GM21717 (cell line): ENCODE results near the gene MAJIN.

Source experiments
- ATAC-seq: cut with Tn5 transposase; IDR thresholded peaks from one replicate; pipeline ENCODE4 v1.9.1; 2021; ENCODE audit warnings: mild to moderate bottlenecking, moderate library complexity; ENCODE audit not compliant: unreplicated experiment

Gene MAJIN

DNA sequence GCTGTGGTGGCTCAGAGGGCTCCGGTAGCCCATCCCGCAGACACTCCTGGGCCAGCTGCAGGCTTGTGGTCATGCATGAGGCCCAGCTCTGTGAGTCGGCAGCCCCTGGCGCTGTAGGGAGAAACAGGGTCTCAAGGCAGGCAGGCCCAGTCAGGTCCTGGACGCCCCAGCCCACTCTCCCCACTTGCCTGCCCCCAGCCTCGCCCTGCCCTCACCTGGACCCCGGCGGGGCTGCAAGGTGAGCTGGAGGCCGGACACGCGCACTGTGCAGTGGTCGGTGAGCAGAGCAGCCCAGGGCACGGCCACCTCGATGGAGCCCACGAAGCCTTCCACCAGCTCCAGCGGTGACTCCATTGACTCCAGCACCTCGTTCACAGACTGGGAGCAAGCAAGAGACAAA lies 57.8 kb downstream of the MAJIN start:
- no peak for ATAC-seq

DNA sequence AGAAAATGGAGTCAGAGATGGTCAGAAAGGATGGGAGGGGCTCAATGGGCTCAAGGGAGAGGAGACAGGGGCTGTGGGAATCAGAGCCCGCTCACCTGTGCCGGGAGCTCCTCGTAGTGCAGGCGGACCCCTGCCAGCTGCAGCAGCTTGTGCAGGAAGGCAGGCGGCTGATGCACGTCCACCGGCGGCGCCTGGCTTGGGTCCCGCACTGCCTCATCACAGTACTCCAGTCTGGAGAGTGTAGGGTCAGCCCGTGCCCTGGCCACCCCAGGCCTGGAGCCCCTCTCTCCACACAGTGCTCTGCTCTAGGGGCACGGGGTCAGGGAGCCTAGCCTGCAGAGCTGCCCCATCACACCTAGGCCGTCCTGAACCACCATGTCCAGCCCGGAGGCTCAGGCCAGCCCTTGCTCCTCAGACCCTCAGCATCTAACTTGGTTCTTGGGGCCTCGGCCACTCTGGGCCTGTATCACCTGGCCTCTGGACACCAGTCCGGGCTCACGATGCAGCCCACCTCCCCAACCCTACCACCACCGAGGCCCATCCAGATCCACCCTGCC lies 58.7 kb downstream of the MAJIN start:
- no peak for ATAC-seq

DNA sequence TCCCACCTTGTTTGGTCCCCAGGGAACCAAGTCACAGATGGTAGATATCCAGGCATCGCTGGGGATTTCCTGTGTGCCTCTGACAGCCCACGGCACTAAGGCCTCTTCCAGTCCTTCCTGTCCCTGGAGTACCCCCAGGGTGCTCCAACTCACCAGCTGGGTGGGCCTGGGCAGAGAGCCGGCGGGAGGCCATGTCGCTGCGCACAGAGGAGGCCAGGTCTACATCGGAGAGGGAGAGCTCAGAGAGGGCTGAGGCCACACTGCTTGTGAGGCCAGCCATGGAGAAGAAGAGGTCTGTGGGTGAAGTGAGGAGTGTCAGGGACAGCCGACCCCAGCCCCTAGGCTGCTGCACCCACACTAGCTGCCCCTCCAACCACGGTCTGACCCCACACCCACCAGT lies 60.2 kb downstream of the MAJIN start:
- ATAC-seq: no peak

DNA sequence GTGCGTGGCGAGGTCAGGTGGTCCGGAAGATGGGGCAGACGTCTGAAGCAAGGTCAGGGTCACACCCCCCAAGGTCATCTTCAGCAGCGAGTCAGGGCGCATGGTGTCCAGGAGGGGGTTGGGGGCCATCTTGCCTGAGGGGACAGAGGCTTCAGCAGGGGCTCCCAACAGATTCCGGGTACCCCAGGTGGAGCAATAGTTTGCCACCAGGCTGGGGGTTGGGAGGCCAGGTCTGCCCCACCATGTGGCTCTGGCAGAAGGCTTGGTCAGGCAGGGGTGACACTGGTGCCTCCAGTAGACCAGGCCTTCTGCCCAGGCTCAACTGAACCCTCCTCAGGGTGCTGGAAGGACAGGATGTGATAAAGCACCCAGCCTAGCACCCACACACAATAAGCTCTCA lies 60.8 kb downstream of the MAJIN start:
- no peak for ATAC-seq

DNA sequence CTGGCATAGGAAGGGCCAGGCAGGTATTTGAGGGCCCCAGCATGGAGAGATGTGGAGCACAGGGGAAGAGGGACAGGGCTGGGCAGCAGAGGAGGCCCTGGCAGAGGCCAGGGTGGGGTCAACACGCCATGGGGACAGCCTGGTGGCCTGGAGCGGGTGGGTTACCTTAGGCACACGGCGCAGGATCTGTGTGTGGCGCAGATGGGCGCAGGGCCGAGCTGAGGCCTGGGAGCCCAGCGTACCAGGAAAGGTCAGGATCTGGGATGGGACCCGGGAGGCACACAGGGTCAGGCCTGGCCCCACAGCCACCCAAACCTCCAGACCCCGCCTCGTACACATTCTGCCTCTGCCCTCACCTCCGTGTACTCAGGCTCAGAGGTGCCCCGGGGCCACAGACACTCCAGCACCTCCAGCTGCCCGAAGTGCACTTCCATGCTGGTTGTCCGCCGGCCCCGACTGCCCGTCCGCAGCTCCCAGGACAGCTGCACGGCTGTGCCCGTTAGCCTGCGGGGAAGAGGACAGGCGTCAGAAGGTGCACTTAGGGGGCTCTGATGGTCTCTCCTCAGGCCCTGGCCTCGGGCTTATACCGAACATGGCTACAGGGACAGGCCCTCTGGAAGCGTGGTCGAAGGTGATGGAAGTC lies 61.3 kb downstream of the MAJIN start:
- ATAC-seq: no peak

DNA sequence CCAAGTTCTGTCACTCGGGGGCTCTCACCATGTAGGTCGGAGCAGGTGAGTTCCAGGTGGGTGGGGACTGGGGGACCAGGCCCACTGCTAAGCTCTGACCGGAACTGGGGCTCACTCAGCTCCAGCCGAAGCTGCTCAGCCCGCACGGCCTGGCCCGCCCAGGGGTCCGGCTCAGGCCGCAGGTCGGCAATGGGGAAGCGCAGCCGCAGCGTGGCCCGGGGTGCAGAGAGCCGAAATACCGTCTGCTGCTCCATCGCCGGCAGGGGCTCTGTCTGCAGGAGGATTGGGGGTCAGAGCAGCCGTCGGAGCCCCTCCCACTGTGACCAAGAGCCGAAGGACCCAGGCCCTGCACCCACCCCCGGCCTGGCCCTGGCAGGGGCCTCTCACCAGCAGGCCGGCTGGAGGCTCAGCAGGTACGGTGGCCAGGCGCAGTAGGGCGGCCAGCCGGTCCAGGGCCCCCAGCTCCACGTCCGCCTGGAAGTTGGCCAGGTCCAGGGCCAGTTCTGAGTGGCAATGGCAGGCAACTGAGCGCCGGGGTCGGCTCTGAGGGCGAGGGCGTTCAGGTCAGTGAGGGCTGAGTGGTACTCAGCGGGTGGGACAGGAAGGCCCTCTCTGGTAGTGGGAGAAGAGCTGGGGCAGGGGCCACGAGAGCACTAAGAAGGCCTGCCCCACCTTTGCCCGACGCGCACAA lies 62.1 kb downstream of the MAJIN start:
- ATAC-seq: no peak

DNA sequence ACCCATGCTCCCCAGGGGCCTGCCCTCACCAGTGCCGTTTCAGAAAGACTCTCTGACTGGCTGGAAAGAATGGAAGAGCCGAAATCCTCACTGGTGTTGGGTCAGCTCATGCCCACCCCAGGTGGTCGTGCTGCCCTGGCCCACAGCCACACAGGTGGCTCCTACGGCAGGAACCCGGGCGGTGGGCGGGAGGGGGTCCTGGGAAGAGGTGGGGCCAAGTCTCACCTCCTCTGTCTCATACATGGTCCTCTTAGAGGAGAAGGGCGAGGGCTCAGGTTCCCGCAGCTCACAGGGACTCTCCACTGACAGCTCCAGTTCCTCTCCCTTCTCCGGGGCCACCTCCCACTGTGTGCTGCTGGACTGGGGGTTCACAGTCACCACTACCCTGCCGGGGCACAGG lies 63.1 kb downstream of the MAJIN start:
- ATAC-seq: no peak

DNA sequence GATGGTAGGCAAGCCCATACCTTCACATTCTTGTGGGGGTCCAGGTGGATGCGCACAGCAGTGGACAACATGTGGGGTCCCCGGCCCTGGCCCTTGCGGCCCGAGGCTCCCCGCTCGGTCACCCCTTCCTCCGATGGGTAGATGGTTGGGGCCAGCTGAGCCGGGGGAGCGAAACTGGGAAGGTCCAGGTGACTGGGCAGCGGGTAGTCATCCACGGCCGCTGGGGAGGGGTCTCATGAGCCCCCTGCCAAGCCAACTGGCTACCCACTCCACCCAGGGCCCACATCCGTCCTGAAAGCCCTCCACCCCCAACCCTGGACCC lies 65.6 kb downstream of the MAJIN start:
- ATAC-seq: no peak

DNA sequence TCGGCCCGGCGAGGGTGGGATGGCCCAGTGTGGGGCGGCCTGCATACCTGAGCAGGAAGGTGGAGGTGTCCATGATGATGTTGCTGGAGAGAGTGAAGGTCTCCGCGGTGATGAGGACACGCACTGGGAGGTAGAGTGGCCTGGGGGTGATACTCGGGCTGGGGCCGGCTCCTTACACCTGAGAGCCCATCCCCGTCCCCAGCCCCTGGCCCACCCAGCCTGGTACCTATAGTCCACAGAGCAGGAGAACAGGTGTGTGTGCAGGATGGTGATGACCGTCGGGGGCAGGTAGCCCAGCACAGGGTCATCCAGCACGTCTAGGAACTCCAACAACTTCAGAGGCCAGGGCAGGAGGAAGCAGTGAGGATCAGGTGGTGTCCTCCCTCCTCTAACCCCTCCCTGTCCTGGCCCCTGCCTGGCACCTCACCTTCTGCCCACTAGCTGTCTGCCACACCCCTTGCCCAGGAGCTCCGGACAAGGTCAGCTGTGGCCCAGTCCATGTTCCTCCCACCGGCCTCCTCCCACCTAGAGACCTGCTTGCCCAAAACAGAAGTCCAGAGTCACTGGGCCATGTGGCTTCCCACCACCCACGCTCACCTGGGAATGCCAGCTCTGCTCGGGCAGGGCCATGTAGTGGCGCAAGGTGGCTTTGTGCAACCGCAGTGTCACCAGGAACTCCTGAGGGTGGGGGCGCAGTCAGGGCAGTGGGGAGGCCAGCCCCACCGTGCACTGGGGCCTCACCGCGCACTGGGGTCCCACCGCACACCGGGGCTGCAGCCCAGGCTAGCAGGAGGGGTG lies 66.2 kb downstream of the MAJIN start:
- no peak for ATAC-seq

DNA sequence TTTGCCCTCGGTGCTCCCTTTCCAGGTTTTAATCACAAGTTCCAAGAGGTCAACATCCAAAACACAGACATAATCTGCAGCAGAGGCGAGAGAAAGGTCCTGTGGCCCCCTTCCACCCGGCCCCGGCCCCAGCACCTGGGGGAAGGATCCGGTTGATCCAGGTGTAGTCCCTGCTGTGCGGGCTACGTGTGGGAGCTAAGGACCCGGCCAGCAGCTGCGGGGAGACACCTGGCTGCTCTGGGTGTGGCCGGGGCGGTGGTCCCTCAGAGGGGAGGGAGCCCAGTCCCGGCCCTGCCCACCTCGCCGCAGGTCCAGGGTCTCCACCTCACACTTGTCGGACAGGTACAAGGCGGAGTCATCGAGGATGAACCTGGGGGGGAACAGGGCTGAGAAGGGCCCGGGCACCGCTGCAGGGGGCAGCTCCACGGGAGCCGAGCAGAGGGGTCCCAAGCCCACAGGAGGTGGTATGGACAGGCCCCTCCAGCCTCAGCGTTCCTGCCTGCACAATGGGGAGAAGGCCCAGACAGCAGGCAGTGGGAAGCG lies 68.5 kb downstream of the MAJIN start:
- no peak for ATAC-seq

DNA sequence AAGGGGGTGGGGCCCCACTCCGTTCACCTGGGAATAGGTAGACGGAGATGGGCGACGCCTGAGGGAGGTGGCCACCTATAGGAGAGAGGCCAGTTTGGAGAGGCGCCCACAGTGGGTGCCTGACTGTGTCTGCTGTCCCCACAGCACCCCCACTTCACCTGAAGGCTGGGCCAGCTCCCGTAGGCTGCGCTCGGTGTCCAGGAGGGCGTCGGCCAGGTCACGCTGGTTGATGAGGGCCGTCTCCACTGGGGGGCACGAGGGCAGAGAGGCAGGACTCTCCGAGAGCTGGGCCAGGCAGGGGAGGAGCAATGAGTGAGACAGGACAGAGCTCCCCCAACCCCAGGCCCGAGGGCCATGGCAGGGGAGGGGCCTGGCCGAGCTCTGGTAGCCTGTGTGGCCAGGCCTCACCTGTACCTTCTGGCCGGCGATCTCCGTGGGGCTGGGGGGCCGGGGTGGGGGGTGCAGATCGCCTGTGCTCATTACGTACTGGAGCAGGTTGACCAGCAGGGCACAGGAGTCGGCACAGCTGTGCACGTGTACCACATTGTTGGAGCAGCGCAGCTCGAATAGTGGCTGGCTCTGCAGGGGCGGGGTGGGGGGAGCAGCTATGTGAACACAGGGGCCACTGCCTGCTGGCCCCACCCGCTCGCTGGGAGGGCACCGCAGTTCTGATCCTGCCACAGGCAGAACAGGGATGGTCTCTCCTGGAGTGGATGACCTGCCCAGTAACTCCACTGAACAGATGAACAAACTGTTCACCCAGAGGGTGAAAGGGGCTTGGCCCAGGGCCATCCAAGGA lies 69.6 kb downstream of the MAJIN start:
- ATAC-seq: no peak

DNA sequence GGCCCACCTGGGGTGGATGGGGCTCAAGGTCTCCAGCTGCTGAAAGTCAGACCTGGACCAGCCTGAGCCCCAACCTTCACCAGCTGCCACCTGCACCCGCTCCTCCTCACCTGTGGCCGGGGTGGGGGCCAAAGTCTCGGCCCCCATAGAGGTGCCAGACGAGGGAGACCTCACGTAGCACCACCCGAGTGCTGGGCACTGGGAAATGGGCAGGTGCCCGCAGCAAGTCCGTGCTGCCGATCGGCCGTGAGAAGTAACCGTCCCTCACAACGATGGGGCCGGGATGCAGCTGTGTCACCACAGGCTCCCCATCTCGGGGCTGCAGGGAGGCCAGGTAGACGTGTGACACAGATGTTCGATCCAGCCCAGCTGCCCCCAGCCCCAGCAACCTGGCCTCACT lies 71.1 kb downstream of the MAJIN start:
- ATAC-seq: no peak

DNA sequence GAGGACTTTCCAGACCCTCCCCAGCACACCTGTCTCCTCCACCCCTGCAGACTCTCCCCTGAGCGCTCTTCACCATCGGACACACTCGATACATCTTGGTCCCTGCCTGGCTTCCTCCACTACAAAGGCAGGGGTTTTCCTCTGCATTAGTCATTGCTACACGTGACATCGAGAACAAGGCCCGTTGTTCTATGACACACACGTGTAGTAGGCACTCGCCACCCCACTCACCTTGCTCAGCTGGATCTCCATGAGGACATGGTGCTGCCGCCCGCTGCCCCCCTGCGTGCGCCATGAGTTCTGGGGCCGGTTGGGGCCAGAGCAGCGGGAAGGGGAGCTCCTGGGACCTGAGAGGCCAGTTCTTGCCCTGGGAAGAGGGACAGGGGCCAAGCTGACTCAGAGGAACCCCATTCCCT lies 71.6 kb downstream of the MAJIN start:
- ATAC-seq: no peak

DNA sequence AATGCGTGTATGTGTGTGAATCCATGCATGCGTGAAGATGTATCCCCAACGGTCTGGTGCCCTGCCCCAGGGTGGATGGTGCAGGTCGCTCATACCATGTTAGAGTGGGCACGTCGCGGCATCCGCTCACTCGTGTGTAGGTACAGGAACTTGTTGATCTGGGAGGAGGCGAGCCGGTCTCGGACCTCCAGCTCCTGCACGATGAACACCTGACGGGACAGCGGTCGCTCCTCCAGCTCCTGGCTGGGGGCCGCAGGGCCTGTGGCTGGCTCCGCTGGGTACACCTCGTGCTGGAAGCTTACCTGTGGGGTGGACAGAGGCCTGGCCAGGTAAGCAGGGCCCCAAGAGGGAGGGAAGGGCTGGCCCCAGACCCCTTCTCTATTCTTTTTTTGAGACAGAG lies 73.4 kb downstream of the MAJIN start:
- ATAC-seq: no peak

DNA sequence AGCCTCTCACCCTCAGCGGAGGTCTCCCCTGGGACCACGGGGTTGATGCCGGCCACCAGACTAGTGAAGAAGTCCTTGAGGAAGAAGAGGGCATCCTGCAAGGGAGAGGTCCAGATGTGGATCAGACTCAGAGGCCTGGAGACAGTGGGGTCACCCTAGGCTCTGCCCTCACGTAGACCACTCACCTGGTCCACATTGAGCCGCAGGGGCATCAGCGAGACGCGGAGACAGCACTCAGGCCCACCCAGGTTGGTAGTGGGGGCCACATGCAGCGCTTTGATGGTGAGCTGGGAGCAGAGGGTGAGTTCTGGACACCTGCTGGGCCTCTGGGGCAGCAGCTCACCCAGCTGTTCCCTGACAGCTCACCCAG lies 73.8 kb downstream of the MAJIN start:
- no peak for ATAC-seq

DNA sequence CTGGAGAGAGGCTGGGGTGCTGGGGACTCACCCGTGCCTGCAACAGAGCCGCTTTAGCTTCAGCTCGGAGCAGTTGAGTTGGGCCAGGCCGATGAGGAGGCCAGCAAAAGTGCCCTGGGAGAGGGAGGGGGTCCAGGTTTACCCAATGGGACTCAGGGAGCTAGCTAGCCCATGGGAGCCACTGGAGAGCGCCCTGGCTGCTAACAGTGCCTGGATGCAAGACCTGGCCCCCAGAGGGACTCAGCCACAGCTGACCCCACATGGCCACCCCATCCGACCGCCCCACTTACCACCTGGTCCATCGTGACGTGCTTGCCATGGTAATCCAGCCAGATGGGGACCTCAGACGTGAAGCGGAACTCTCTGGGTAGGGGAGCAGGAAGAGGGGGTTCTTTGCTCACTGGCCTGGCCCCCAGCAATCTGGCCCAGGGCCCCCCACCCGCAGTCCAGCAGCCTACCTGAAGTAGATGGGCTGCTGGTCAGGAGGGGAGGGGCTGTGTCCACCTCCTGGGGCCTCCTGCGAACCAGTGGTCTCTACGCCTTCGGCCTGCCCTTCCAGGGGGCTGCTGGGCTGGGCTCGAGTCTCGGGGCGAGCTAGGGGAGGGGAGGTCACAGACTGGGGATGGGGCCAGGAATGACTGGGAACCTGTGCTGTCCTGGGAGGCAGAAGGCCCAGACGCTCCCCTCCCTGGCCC lies 74.4 kb downstream of the MAJIN start:
- no peak for ATAC-seq

DNA sequence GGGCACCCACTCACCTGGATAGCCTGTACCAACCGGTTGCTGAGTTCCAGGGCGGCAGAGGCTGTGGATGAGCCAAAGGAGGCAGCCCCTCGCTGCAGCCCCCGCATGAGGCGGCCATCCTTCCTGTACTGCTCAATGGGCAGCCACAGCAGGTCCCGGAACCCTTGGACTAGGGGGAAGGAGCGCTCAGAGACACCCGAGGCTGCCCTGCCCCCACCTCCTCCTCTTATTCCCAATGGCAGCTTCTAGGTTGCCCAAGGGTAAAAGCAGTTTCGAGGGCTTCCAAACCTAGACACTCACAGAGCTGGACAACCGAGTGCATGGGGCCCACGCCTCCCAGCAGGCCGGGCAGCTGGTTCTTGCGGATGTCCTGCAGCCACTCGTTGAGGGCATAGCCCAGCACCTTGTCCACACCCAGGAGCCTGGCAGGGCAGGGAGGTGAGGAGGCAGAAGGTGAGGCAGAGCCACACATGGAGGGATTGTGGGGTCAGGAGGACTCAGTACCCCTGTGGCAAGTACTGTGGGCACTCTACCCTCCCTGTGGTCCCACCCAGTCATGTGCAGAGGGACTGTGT lies 75.4 kb downstream of the MAJIN start:
- ATAC-seq: no peak

DNA sequence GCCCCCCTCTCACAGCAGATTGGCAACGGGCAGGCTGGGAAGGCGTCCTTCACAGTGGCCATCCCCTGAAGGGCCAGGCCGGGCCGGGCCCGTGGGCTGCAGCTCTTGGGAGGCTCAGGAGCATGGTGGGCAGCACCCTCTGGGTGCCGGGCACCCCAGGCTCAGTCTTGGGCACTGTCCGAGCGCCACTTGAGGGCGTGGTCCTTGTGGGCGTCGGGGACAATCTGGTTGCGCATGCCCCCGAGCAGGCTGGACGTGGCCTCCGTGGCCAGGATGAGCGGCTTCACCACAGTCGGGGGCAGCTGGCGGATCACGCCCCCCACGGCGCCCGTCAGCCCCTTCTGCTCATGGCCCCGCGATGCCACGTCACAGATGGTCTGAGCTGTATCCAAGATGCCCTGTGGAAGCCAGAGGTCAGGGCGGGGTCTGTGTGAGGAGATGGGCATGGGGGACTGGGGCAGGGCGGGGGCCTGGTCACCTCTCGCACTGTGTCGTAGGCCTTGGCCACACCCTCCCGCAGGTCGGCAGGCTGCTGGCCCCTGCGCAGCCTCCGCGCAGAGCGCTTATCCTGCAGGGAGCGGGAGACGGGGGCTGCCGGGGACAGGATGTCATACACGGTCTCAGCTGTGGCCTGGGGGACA lies 77.0 kb downstream of the MAJIN start:
- ATAC-seq: no peak

DNA sequence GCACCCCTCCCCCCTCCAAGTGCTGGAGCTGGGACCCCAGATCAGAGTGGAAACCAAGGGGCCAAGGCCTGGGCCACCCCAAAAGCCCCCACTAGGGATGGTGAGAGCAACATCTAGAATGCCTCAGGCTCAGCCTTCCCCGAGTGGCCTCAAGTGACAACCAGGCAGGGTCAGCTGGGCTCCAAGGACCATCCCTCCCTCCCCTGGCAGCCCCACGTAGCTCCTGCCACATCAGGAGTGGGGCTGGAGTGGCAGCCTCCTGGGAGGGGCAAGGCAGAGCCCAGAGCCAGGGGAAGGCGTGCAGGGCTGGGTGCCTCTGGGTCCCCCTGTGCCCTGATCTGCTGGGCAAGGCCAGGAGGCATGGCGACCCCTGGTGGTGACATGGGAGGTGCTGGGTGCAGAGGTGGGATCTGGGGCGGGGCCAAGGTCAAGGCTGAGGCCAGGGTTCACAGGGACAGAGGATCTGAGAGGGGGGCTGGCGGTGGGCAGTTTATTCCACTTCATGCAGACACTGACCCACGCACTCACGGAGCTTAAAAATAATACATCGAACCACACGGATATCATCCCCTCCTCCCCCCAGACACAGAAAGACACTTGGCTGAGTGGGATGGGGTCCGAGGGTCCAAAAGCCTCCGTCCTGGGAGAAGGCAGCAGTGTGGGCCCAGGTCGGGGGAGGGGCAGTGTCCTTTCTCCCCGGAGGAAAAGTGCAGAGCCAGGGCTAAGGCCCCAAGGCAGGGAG lies 77.7 kb downstream of the MAJIN start:
- ATAC-seq: peak; percentile 57
